GM18505 (cell line): Measurements from ENCODE around the gene POLK.
"Not testable (repeated sequence)": the region's sequence is repeated elsewhere in the genome, so short reads cannot be mapped to it uniquely, and the experiment has no call there.

ENCODE experiments used
- ATAC-seq: cut with Tn5 transposase; IDR thresholded peaks from one replicate; pipeline ENCODE4 v1.9.1; 2021; ENCODE audit not compliant: unreplicated experiment
- POLR2A ChIP-seq: IDR thresholded peaks from 4 replicates; pipeline ENCODE4 v1.6.1; 2011; ENCODE audit warnings: borderline replicate concordance; ENCODE audit not compliant: insufficient read depth, insufficient read length; ENCODE audit errors: extremely low read depth

POLK gene

DNA sequence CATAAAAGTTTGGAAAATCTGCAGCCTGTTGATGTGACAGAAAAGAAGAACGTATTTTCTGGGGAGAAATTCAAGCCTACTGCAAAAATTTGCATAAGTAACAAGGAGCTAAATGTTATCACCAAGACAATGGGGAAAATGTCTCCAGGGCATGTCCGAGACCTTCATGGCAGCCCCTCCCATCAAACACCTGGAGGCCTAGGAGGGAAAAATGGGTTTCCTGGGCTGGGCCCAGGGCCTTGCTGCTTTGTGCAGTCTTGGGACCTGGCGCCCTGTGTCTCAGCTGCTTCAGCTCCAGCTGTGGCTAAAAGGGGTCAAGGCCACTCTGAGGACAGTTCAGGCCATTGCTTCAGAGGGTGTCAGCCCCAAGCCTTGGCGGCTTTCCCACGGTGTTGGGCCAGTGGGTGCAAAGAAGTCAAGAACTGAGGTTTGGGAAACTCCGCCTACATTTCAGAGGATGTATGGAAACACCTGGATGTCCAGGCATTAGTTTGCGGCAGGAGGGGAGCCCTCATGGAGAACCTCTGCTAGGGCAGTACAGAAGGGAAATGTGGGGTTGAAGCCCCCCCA, 13.4 kb upstream of the POLK start:
- no peak for ATAC-seq
- no peak for TF ChIP-seq POLR2A

DNA sequence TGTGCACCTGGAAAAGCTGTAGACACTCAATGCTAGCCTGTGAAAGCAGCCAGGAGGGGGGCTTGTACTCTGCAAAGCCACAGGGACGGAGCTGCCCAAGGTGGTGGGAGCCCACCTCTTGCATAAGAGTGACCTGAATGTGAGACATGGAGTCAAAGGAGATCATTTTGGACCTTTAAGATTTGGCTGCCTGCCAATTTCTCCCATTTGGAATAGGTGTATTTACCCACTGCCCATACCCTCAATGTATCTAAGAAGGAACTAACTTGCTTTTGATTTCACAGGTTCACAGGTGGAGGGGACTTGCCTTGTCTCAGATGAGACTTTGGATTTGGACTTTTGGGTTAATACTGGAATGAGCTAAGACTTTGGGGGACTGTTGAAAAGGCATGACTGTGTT, 12.8 kb upstream of the POLK start:
- ATAC-seq, result not testable (repeated sequence)

DNA sequence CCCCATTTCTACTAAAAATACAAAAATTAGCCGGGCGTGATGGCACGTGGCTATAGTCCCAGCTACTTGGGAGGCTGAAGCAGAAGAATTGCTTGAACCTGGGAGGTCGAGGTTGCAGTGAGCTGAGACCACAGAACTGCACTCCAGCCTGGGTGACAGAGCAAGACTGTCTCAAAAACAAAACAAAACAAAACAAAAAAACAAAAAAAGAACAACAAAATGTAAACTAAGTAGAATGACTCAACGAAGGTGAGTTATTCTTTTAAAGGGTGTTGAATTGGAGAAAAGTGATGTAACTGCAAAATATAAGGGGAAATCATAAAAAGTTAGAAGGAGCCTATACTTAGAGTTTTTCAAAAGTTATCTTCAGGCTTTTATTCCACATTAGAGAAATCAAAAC, 6.6 kb upstream of the POLK start:
- not testable (repeated sequence) for ATAC-seq

DNA sequence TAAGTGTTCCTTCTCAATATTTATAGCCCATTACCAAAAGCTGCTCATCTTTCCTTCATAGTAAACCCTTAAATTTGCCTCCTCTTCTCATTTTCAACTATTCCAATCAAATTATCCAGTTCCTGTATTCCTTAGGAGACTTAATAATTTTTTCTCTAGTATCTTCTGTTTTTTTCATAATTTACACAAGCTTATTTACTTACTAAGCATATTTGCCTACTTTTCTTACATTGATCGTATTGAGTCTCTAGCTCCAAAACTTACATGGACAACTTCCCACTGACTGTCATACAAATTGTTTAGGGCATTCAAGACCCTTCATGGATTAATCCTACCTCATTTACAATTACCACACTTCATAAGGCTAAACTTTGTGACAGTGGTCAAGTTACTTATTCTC, 3.9 kb upstream of the POLK start:
- TF ChIP-seq POLR2A, result no peak
- no peak for ATAC-seq

DNA sequence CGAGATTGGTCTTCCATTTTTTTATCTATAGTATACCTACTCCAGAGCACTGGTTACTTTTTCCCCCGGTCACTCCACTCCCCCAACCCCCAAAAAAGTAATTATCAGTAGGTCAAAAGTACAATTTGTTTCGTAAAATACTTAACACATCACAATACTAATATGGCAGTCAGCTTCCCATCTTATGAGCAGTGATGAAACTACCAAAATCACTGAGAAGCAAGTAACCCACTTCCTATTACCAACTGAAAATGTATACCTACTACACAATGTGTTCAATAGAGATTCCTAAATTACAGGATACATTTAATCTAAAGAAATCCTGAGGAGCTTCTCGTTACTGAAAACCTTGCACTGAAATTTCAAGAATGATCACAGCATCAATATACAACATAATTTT, 2.1 kb upstream of the POLK start:
- no peak for TF ChIP-seq POLR2A
- ATAC-seq, result no peak

DNA sequence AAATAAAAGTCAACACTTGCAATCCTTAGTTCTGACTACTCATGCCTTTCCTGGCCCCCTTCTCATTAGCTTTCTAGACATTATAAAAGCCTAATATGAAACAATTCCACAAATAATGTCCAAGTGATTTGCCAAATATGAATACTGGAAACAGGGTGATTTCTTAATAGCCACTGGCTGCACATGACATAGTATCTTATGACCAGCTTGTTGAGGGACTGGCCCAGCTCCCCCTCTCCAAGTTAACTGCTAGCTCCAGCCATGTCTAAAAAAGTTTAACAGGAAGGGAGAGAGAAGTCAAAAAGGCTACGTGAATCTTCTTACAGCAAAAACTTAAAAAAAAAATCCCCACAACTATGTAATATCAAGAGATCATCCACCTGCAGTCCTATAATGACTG, 1.7 kb upstream of the POLK start:
- TF ChIP-seq POLR2A, result no peak
- ATAC-seq, result no peak

DNA sequence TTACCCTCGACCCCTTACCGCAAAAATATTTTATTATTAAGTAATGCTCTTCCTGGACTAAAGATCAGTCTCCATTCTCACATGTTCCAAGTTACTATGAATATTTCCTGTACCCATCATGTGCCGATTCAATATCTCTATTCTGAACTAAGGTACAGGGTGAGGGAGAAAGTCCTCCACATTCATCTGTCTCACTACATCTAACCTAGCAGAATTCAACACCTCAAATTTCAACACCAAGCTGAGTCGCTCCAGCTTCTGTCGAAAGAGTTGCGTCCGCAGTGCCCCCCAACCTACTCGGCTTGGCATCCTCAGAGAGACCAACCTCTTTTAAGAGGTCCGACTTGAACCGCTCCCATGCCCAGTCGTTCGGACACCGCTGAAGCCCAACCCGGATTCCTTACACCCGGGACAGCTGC, 1.3 kb upstream of the POLK start:
- peak; percentile 2 for ATAC-seq
- TF ChIP-seq POLR2A, result no peak

DNA sequence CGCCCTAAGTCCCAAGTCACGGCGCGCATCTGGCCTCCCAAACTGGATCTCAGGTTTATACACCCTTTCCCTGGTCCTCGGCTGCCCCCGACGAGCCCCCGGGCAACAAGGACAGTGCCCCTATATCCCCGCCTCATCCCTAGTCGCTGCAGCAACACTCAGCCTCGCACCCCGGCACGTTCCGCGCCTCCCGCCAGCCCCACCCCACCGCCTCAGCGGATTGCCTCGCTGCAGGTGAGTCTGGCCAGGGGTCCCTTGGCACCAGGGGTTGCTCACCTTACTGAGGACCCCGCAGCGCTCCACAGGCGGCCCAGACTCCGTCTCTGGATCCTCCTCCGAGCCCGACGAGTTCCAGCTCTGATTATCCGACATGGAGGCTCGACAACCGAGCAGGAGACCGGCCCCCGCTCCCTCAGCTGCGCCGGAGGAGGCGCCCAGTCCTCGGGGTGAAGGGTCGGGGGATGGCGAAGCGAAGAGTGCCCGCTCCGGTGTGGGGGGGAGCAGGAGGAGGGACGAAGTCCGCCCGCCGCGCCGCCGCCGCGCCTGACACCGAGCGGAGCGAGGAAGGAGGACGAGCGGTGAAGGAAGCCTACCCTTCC, 756 bp upstream of the POLK start:
- TF ChIP-seq POLR2A, result no peak
- ATAC-seq, result peak; percentile 36

DNA sequence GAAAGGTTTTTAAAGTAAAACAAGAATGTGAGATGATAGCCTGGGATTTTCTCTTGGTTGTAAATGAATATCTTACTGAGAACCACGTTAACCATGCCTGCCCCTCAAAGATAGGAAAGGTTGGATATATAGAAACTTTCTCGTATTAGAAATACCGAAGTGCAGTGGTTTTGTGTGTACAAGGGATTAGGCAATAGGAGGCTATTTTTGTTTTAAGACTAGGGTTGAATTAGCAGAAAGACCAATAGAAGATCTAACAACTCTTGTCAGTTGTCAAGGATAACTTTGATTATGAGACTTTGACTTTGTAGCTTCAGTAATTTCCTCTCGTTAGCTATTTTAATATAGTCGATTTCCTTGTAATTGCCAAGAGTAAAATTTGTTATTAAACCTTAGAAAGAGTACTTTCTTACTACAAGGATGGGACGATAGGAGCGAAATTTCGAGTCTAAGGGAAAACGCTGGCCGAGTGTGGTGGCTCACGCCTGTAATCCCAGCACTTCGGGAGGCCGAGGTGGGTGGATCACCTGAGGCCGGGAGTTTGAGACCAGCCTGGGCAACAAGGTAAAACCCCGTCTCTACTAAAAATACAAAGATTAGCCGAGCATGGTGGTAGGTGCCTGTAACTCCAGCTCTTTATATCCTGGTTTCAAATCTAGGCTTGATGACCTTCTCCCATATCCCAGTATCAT, 838 bp downstream of the POLK start:
- TF ChIP-seq POLR2A, result no peak
- no peak for ATAC-seq

DNA sequence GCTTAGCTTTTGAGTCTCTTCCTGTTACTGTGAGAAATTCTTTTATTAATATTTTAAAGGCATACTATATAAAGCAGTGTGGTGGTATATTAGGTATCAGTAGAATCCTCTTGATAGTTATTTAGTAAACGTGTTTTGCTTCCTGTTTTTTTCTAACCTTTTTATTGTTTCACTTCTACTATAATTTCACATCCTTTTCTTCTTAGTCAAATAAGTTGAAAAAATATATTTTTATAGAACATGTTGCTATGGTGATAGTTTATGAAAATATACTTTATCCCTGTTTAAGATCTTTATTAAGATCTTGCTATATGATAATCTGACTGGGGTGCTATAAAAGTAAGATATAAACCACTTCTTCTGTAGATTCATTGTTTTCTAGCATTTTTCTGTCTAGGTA, 2.1 kb downstream of the POLK start:
- ATAC-seq, result no peak
- TF ChIP-seq POLR2A, result no peak

DNA sequence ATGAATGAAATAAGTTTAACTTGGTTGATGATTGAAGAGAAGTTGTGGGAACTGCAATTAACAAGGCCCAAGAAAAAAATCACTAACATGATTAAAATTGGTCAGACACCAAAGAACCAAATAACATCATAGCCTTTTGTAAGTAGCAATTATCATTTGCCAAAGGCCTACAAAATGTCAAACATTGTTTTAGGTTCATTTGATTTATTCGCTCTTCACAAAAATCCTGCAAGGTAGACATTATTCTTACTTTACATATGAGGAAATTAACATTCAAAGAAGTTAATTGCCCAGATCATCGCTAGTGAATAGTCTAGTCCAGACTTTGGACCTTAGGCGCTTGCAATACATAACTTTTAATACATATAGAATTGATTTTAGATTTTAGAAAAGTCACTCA, 2.6 kb downstream of the POLK start:
- TF ChIP-seq POLR2A, result no peak
- no peak for ATAC-seq

DNA sequence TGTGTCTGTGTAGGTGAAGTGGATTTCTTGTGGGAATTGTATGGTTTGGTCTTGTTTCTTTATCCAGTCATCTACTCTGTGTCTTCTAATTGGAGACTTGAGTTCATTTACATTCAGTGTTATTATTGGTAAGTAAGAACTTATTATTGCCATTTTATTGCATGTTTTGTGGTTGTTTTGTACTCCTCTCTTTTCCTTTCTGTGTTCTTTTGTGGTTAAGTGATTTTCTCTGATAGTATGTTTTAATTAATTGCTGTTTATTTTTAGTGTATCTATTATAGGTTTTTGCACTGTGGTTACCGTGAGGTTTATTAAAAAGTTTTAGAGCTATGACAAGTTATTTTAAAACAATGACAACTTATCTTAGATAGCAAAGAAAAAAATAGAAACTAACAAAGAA, 8.1 kb downstream of the POLK start:
- TF ChIP-seq POLR2A, result no peak
- no peak for ATAC-seq

DNA sequence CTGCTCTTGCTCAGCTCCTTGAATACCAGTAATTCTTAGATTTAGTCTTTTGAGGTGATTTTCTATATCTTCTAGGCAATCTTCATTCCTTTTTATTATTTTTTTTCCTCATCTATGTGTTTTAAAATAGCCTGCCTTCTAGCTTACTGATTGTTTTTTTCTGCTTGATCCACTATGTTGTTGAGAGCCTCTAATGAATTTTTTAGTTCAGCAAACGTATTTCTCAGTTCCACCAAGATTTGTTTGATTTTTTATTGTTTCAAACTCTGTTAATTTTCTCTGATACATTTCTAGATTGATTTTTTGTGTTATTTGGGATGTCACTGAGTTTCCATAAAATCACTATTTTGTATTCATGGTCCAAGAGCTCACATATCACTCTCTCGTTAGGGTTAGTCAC, 9.5 kb downstream of the POLK start:
- ATAC-seq, result no peak
- no peak for TF ChIP-seq POLR2A

DNA sequence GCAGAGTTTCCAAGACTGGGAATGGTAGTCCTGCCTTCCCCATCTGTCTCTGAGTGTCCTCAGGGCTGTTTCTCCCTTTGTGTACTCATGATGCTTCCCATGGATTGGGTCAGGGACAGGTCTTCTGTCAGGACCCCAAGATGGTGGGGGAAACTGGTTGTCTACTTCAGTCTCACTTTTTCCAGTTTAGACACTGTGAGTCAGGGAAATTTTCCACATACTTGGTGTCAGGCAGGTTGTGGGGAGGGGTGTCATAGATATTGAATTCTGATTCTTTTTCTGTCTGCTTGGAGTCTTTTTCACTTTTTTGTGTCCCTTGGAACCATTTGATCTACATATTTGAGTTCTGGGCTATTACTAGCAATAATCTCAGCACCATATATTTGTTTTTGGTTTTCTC, 10.3 kb downstream of the POLK start:
- TF ChIP-seq POLR2A, result no peak
- ATAC-seq, result no peak
